Fibroblast of lung (primary cell): ENCODE data around the gene RPS16. TPM values are rescaled to one million over a fixed set of nuclear protein-coding genes. Genes with fewer than 3 reads are reported as not detected.
"Not testable (repeated sequence)": the region's sequence is repeated elsewhere in the genome, so short reads cannot be mapped to it uniquely, and the experiment has no call there.

ENCODE experiments used
- DNase-seq, 2 donors: peaks; one replicate each; pipeline versions ENCODE4 v3.0.0 to v3.0.0-alpha.2; 2010; ENCODE audit warnings: low read depth in 2 of 2
- H2AFZ ChIP-seq: 2 replicates; pipeline ENCODE4 v1.5.1; 2012; ENCODE audit warnings: low read length, control low read depth, inconsistent platforms
- H3K27ac ChIP-seq: 2 replicates; pipeline ENCODE4 v1.5.1; 2011; ENCODE audit warnings: low read length, control low read depth; ENCODE audit not compliant: insufficient read depth
- H3K27me3 ChIP-seq: 2 replicates; pipeline ENCODE4 v1.5.1; 2011; ENCODE audit warnings: mild to moderate bottlenecking, low read length; ENCODE audit not compliant: control insufficient read depth, insufficient read depth
- H3K36me3 ChIP-seq: 2 replicates; pipeline ENCODE4 v1.5.1; 2011; ENCODE audit warnings: low read length; ENCODE audit not compliant: control insufficient read depth, insufficient read depth
- H3K4me1 ChIP-seq: 2 replicates; pipeline ENCODE4 v1.5.1; 2011; ENCODE audit warnings: low read length; ENCODE audit not compliant: control insufficient read depth, insufficient read depth; ENCODE audit errors: extremely low read depth
- H3K4me2 ChIP-seq: 2 replicates; pipeline ENCODE4 v1.5.1; 2011; ENCODE audit warnings: low read length, control low read depth; ENCODE audit not compliant: insufficient read depth; ENCODE audit errors: extremely low read depth
- H3K4me3 ChIP-seq, 4 experiments: fragments of 200-600 bp in 1 of 4; sonication (generic) in 1 of 4; replicated peaks in 1 of 4; 2 replicates each; pipeline ENCODE4 v1.5.1; 2011 to 2016; ENCODE audit warnings: low read length in 4 of 4, low read depth in 3 of 4, mild to moderate bottlenecking in 3 of 4, control low read depth in 2 of 4, inconsistent platforms in 1 of 4, mixed read lengths in 1 of 4; ENCODE audit not compliant: insufficient read depth in 1 of 4; ENCODE audit errors: control extremely low read depth in 1 of 4
- H3K79me2 ChIP-seq: 2 replicates; pipeline ENCODE4 v1.5.1; 2012; ENCODE audit warnings: mild to moderate bottlenecking, low read length, inconsistent platforms; ENCODE audit not compliant: control insufficient read depth, insufficient read depth
- H3K9ac ChIP-seq: 2 replicates; pipeline ENCODE4 v1.5.1; 2011; ENCODE audit warnings: mild to moderate bottlenecking, low read length, control low read depth; ENCODE audit not compliant: insufficient read depth
- H3K9me3 ChIP-seq: 2 replicates; pipeline ENCODE4 v1.5.1; 2012; ENCODE audit warnings: low read depth, low read length; ENCODE audit not compliant: control insufficient read depth, insufficient read depth
- H4K20me1 ChIP-seq: 2 replicates; pipeline ENCODE4 v1.5.1; 2011; ENCODE audit warnings: low read length; ENCODE audit not compliant: control insufficient read depth, insufficient read depth; ENCODE audit errors: extremely low read depth
- EZH2 ChIP-seq: IDR thresholded peaks from 2 replicates; pipeline ENCODE4 v1.5.1; 2012; ENCODE audit warnings: low read length, control low read depth, mild to moderate bottlenecking; ENCODE audit errors: missing control alignments
- polyA plus RNA-seq, 2 donors: library from polyadenylated mRNA; depleted of rRNA in 1 of 2; stranded (reverse) in 1 of 2; unstranded in 1 of 2; fragments of >200 nt; gene quantifications; 2 replicates each; pipeline ENCODE4 v1.2.1, GENCODE V29; 2011 to 2012; ENCODE audit warnings: missing spikeins in 1 of 2
- total RNA-seq: library from RNA; depleted of rRNA; stranded (reverse); fragments of >200 nt; gene quantifications from 2 replicates; pipeline ENCODE4 v1.2.1, GENCODE V29; 2014
- TF ChIP-seq, protein P1 (sequence below), 2 donors: IDR thresholded peaks in 1 of 2; conservative IDR thresholded peaks in 1 of 2; 1 replicate in 1 of 2; 2 replicates in 1 of 2; pipeline ENCODE4 v1.5.1; 2011 to 2012; ENCODE audit warnings: low read length in 2 of 2, control low read depth in 1 of 2, inconsistent platforms in 1 of 2, low read depth in 1 of 2, mild to moderate bottlenecking in 1 of 2

RPS16 gene
- total and polyA plus RNA-seq, 2 donors (not counting 1 experiment from before 2014, with no cell fraction given) = 149 to 1,704 TPM

DNA sequence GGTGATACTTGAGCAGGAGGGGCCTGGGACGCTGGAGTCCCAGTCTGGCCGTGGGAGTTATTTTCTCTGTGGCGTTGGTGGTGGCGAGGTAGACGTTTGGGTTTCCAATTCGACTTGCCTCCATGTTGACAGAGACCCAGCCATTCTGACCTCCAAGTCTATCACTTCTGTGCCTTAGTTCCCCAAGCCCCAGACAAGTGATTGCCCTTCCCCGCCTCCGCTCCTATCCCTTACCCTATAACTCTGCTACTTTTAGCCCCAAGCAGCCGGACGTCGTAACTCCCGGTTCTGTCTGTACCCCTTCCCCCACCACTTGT lies 45.4 kb upstream of the RPS16 start:
- peak overlapping the region; percentile 94 for H3K27ac ChIP-seq
- H3K9ac ChIP-seq = peak overlapping the region; percentile 96
- peaks cover 18% of the 10 kb centered on the region for H3K79me2 ChIP-seq
- H2AFZ ChIP-seq = peak overlapping the region; percentile 87
- TF ChIP-seq, protein P1, sequence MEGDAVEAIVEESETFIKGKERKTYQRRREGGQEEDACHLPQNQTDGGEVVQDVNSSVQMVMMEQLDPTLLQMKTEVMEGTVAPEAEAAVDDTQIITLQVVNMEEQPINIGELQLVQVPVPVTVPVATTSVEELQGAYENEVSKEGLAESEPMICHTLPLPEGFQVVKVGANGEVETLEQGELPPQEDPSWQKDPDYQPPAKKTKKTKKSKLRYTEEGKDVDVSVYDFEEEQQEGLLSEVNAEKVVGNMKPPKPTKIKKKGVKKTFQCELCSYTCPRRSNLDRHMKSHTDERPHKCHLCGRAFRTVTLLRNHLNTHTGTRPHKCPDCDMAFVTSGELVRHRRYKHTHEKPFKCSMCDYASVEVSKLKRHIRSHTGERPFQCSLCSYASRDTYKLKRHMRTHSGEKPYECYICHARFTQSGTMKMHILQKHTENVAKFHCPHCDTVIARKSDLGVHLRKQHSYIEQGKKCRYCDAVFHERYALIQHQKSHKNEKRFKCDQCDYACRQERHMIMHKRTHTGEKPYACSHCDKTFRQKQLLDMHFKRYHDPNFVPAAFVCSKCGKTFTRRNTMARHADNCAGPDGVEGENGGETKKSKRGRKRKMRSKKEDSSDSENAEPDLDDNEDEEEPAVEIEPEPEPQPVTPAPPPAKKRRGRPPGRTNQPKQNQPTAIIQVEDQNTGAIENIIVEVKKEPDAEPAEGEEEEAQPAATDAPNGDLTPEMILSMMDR (conservative IDR thresholded peaks at IDR 0.05 in 1 of 2, IDR thresholded peaks at IDR 0.05 in 1 of 2; ENCODE audit: low read depth in 1 of 2, low read length in 2 of 2) = no peak
- no peak for TF ChIP-seq EZH2
- no peaks in the 10 kb centered on the region for H3K4me1 ChIP-seq
- H3K27me3 ChIP-seq = no peaks in the 10 kb centered on the region
- no peak for DNase-seq
- H3K4me2 ChIP-seq = peak overlapping the region; percentile 69
- no peaks in the 10 kb centered on the region for H3K9me3 ChIP-seq
- no peaks in the 10 kb centered on the region for H4K20me1 ChIP-seq
- peaks cover 8% of the 10 kb centered on the region for H3K36me3 ChIP-seq
- peak overlapping the region; percentile 84 to 100 (median 92) for H3K4me3 ChIP-seq

DNA sequence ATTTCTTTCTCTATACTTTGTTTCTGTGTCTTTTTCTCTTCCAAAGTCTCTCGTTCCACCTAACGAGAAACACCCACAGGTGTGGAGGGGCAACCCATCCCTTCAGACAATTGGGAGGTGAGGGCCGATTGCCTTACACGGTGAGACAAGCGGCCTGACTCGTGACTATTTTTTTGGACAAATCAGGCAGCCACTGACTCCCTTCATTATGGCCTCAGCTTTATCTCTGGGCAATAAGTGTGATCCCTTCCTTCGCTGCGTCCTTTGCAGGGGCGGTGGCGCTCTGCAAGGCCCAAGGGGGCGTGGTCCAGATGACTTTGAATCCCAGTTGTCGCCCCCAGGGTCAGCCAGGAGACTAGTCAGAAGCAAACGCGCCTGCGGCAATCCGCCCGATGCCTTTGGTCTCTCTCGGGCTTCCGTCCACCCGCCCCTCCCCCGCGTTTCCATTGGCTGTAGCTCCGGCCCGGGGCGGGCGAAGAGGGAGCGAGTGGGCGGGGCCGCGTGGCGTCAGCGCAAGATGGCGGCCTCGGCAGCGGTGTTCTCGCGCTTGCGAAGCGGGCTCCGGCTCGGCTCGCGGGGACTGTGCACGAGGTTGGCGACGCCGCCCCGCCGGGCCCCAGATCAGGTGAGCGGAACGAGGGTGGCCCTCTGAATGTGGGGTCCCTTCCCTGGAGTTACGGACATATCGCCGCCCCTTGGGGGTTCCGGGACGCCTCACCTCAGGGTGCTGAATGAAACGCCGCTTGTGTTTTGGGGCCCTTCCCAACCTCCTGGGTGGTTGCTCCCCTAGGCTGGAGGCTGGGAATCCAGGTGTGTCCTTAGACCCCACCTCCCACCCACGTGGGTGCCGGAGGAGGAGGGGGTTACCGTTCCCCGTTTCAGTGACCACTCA lies 44.8 kb upstream of the RPS16 start, which contains the start of gene TIMM50:
Gene TIMM50, plus strand, starts transcription at position 502 of the 892 bp plus-strand sequence. Its CDS starts 16 bp downstream, at position 518.
- Histone ChIP-seq H3K27me3 (no peaks in the 10 kb centered on the region), H2AFZ (peak within 1 kb of the TSS; percentile 97), H3K4me1 (no peaks in the 10 kb centered on the region), H4K20me1 (no peaks in the 10 kb centered on the region), H3K27ac (peak within 1 kb of the TSS; percentile 94), H3K79me2 (peaks cover 18% of the 10 kb centered on the region), H3K36me3 (peaks cover 12% of the 10 kb centered on the region), H3K4me2 (peak within 1 kb of the TSS; percentile 94), H3K9me3 (no peaks in the 10 kb centered on the region), H3K9ac (peak within 1 kb of the TSS; percentile 96), H3K4me3 (peak within 1 kb of the TSS; percentile 84 to 100 (median 92))
- TF ChIP-seq, protein P1 (conservative IDR thresholded peaks at IDR 0.05 in 1 of 2, IDR thresholded peaks at IDR 0.05 in 1 of 2; ENCODE audit: low read depth in 1 of 2, low read length in 2 of 2) = no peak
- TF ChIP-seq EZH2 = no peak
- DNase-seq = peak; percentile 89 to 90

DNA sequence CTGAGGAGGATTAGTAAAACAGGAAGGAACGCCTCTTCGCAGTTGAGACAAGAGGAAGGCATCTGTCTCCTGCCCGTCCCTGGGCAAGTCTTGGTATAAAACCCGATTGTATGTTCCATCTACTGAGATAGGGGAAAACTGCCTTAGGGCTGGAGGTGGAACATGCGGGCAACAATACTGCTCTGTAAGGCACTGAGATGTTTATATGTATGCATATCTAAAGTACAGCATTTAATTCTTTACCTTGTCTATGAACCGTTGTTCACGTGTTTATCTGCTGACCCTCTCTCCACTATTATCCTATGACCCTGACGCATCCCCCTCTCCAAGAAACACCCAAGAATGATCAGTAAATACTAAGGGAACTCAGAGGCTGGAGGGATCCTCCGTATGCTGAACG lies 44.2 kb upstream of the RPS16 start:
- Histone ChIP-seq H3K27ac (peak overlapping the region; percentile 94), H3K36me3 (peaks cover 10% of the 10 kb centered on the region), H3K4me3 (peak overlapping the region in 1 of 4 experiments; percentile 100), H3K4me2 (peak overlapping the region; percentile 94), H3K9ac (peak overlapping the region; percentile 96), H2AFZ (peak overlapping the region; percentile 97), H3K27me3 (no peaks in the 10 kb centered on the region), H3K4me1 (no peaks in the 10 kb centered on the region), H3K79me2 (peaks cover 18% of the 10 kb centered on the region), H3K9me3 (no peaks in the 10 kb centered on the region), H4K20me1 (no peaks in the 10 kb centered on the region)
- DNase-seq = no peak
- TF ChIP-seq EZH2 = no peak
- TF ChIP-seq, protein P1 (conservative IDR thresholded peaks at IDR 0.05 in 1 of 2, IDR thresholded peaks at IDR 0.05 in 1 of 2; ENCODE audit: low read depth in 1 of 2, low read length in 2 of 2) = no peak

DNA sequence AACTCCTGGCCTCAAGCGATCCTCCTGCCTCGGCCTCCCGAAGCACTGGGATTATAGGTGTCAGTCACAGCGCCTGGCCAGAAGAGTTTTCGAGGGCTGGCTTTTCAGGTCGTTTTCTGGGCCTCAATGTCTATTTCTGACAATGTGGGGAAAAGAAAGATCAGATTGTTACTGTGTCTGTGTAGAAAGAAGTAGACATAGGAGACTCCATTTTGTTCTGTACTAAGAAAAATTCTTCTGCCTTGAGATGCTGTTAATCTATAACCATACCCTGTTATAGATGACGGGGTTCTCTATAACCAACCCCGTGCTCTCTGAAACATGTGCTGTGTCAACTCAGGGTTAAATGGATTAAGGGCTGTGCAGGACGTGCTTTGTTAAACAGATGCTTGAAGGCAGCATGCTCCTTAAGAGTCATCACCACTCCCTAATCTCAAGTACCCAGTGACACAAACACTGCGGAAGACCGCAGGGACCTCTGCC lies 43.6 kb upstream of the RPS16 start:
- H3K36me3 ChIP-seq = peaks cover 14% of the 10 kb centered on the region
- H2AFZ ChIP-seq = not testable (repeated sequence)

More for the DNA sequence above, 43.6 kb upstream of the RPS16 start:
- H3K4me1 ChIP-seq, DNase-seq, H3K9ac ChIP-seq, H3K4me2 ChIP-seq, H4K20me1 ChIP-seq, H3K27ac ChIP-seq, H3K4me3 ChIP-seq, H3K27me3 ChIP-seq, H3K9me3 ChIP-seq: not testable (repeated sequence)
- peaks cover 18% of the 10 kb centered on the region for H3K79me2 ChIP-seq
